Mucosa of stomach (tissue), 1 donor: ENCODE results near the gene RAET1L.
"Not testable (repeated sequence)": the region's sequence is repeated elsewhere in the genome, so short reads cannot be mapped to it uniquely, and the experiment has no call there.

Source experiments
- H3K27me3 ChIP-seq: one replicate; pipeline ENCODE4 v1.7.0; 2013; ENCODE audit warnings: mild to moderate bottlenecking, low read length; ENCODE audit not compliant: control insufficient read depth, insufficient read depth
- H3K36me3 ChIP-seq: one replicate; pipeline ENCODE4 v1.7.0; 2013; ENCODE audit warnings: low read length; ENCODE audit not compliant: control insufficient read depth, insufficient read depth
- H3K4me1 ChIP-seq: one replicate; pipeline ENCODE4 v1.7.0; 2013; ENCODE audit warnings: mild to moderate bottlenecking, low read length; ENCODE audit not compliant: control insufficient read depth, insufficient read depth
- H3K4me3 ChIP-seq: one replicate; pipeline ENCODE4 v1.7.0; 2013; ENCODE audit warnings: low read length
- H3K9ac ChIP-seq: one replicate; pipeline ENCODE4 v1.7.0; 2013; ENCODE audit warnings: mild to moderate bottlenecking, low read length, moderate library complexity
- H3K9me3 ChIP-seq: one replicate; pipeline ENCODE4 v1.7.0; 2013; ENCODE audit warnings: mild to moderate bottlenecking, low read length, moderate library complexity; ENCODE audit not compliant: control insufficient read depth
- donor health status: Pancreatic carcinoma.

RAET1L gene

GRCh38 chr6:149995971-149996370 is 29.4 kb downstream of the RAET1L start:
- Histone ChIP-seq H3K4me3 (no peak overlapping the region), H3K36me3 (no peaks in the 10 kb centered on the region), H3K9me3 (no peaks in the 10 kb centered on the region), H3K4me1 (no peaks in the 10 kb centered on the region), H3K9ac (no peak overlapping the region), H3K27me3 (peaks cover 66% of the 10 kb centered on the region)

GRCh38 chr6:149995235-149995750 is 30.0 kb downstream of the RAET1L start:
- H3K9ac ChIP-seq = no peak overlapping the region
- no peaks in the 10 kb centered on the region for H3K9me3 ChIP-seq
- H3K27me3 ChIP-seq = peaks cover 73% of the 10 kb centered on the region
- no peaks in the 10 kb centered on the region for H3K36me3 ChIP-seq
- no peak overlapping the region for H3K4me3 ChIP-seq
- H3K4me1 ChIP-seq = peaks cover 3% of the 10 kb centered on the region

GRCh38 chr6:149991838-149992237 is 33.5 kb downstream of the RAET1L start:
- no peak overlapping the region for H3K9ac ChIP-seq
- no peak overlapping the region for H3K4me3 ChIP-seq
- no peaks in the 10 kb centered on the region for H3K9me3 ChIP-seq
- peaks cover 13% of the 10 kb centered on the region for H3K4me1 ChIP-seq
- H3K36me3 ChIP-seq = no peaks in the 10 kb centered on the region
- peaks cover 95% of the 10 kb centered on the region for H3K27me3 ChIP-seq

- not testable (repeated sequence) for H3K9me3 ChIP-seq, H3K36me3 ChIP-seq, H3K9ac ChIP-seq, H3K4me3 ChIP-seq
- peaks cover 13% of the 10 kb centered on the region for H3K4me1 ChIP-seq
- peaks cover 97% of the 10 kb centered on the region for H3K27me3 ChIP-seq
These were observed 33.9 kb downstream of the RAET1L start for GRCh38 chr6:149991472-149991795.

GRCh38 chr6:149990661-149991471 is 34.5 kb downstream of the RAET1L start:
- H3K4me3 ChIP-seq = no peak overlapping the region
- no peaks in the 10 kb centered on the region for H3K9me3 ChIP-seq
- peaks cover 97% of the 10 kb centered on the region for H3K27me3 ChIP-seq
- H3K36me3 ChIP-seq = no peaks in the 10 kb centered on the region
- peaks cover 13% of the 10 kb centered on the region for H3K4me1 ChIP-seq
- no peak overlapping the region for H3K9ac ChIP-seq

- no peaks in the 10 kb centered on the region for H3K36me3 ChIP-seq
- H3K4me1 ChIP-seq = peaks cover 13% of the 10 kb centered on the region
- peaks cover 97% of the 10 kb centered on the region for H3K27me3 ChIP-seq
- H3K9me3 ChIP-seq = no peaks in the 10 kb centered on the region
- H3K9ac ChIP-seq = no peak overlapping the region
- H3K4me3 ChIP-seq = no peak overlapping the region
These were observed 35.1 kb downstream of the RAET1L start for GRCh38 chr6:149990212-149990660.

- Histone ChIP-seq H3K27me3 (peaks cover 94% of the 10 kb centered on the region), H3K9ac (no peak overlapping the region), H3K36me3 (no peaks in the 10 kb centered on the region), H3K4me3 (no peak overlapping the region), H3K9me3 (no peaks in the 10 kb centered on the region), H3K4me1 (peaks cover 13% of the 10 kb centered on the region)
These were observed 36.6 kb downstream of the RAET1L start for GRCh38 chr6:149988550-149989346.

GRCh38 chr6:149987602-149988107 is 37.7 kb downstream of the RAET1L start:
- Histone ChIP-seq H3K36me3 (no peaks in the 10 kb centered on the region), H3K4me3 (no peak overlapping the region), H3K9ac (no peak overlapping the region), H3K9me3 (no peaks in the 10 kb centered on the region), H3K27me3 (peaks cover 90% of the 10 kb centered on the region), H3K4me1 (peaks cover 13% of the 10 kb centered on the region)

GRCh38 chr6:149985481-149985937 is 39.8 kb downstream of the RAET1L start:
- H3K27me3 ChIP-seq = peaks cover 86% of the 10 kb centered on the region
- no peak overlapping the region for H3K9ac ChIP-seq
- H3K4me3 ChIP-seq = no peak overlapping the region
- peaks cover 12% of the 10 kb centered on the region for H3K4me1 ChIP-seq
- no peaks in the 10 kb centered on the region for H3K36me3 ChIP-seq
- no peaks in the 10 kb centered on the region for H3K9me3 ChIP-seq

GRCh38 chr6:149984773-149985172 is 40.6 kb downstream of the RAET1L start:
- peaks cover 78% of the 10 kb centered on the region for H3K27me3 ChIP-seq

GRCh38 chr6:149983145-149983544 is 42.2 kb downstream of the RAET1L start:
- H3K9me3 ChIP-seq = no peaks in the 10 kb centered on the region
- no peaks in the 10 kb centered on the region for H3K4me1 ChIP-seq
- H3K9ac ChIP-seq = no peak overlapping the region
- no peak overlapping the region for H3K4me3 ChIP-seq
- peaks cover 72% of the 10 kb centered on the region for H3K27me3 ChIP-seq
- no peaks in the 10 kb centered on the region for H3K36me3 ChIP-seq

More at GRCh38 chr6:149984773-149985172, 40.6 kb downstream of the RAET1L start:
- H3K4me1 ChIP-seq = peaks cover 4% of the 10 kb centered on the region
- H3K9ac ChIP-seq = no peak overlapping the region
- no peaks in the 10 kb centered on the region for H3K36me3 ChIP-seq
- no peaks in the 10 kb centered on the region for H3K9me3 ChIP-seq
- no peak overlapping the region for H3K4me3 ChIP-seq

GRCh38 chr6:149979293-149979692 is 46.0 kb downstream of the RAET1L start:
- no peaks in the 10 kb centered on the region for H3K36me3 ChIP-seq
- no peak overlapping the region for H3K4me3 ChIP-seq
- peaks cover 63% of the 10 kb centered on the region for H3K27me3 ChIP-seq
- no peaks in the 10 kb centered on the region for H3K4me1 ChIP-seq
- H3K9ac ChIP-seq = no peak overlapping the region
- no peaks in the 10 kb centered on the region for H3K9me3 ChIP-seq
